ENCODE measurements around the gene CIAO2B.

The CIAO2B gene

DNA sequence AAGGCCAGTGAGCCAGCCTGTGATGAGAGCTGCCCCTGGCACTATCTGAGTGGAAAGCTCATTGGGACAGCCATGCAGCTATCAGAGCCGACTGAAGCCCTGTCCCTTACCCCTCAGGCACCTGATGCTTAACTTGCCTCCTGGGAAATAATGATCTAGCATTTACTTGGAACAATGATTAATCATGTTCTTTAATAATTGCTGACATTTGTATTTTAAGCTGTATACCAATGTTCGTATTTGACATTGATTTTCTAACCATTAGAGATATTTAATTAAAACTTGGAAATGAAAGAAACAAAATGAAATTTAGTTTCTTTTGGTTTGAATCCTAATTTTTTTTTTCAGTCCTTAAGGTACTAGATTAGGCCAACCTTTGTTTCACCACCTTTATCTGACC, 43.4 kb downstream of the CIAO2B start:
- ATAC-seq (ENCODE audit: insufficient read depth, low read depth) (no peak), DNase-seq (no peak)
- no peak overlapping the region for H3K27ac ChIP-seq (ENCODE audit: low read length)
- peaks cover 20% of the 10 kb centered on the region; the same call in 1 of the 2 replicates for H4K20me1 ChIP-seq (ENCODE audit: insufficient read depth, low read length)
- peaks cover 32% of the 10 kb centered on the region for H3K79me2 ChIP-seq (ENCODE audit: insufficient read depth, low read length)
- H3K4me1 ChIP-seq (ENCODE audit: insufficient read depth, low read length): peaks cover 7% of the 10 kb centered on the region
- H3K36me3 ChIP-seq (ENCODE audit: insufficient read depth, low read length): peaks cover 49% of the 10 kb centered on the region
- no peaks in the 10 kb centered on the region for H3K27me3 ChIP-seq (ENCODE audit: insufficient read depth, low read length, poor library complexity)
- no peak for TF ChIP-seq EZH2 (IDR thresholded peaks at IDR 0.05; ENCODE audit: borderline replicate concordance, low read depth, low read length, severe bottlenecking)
- TF ChIP-seq, protein P1, sequence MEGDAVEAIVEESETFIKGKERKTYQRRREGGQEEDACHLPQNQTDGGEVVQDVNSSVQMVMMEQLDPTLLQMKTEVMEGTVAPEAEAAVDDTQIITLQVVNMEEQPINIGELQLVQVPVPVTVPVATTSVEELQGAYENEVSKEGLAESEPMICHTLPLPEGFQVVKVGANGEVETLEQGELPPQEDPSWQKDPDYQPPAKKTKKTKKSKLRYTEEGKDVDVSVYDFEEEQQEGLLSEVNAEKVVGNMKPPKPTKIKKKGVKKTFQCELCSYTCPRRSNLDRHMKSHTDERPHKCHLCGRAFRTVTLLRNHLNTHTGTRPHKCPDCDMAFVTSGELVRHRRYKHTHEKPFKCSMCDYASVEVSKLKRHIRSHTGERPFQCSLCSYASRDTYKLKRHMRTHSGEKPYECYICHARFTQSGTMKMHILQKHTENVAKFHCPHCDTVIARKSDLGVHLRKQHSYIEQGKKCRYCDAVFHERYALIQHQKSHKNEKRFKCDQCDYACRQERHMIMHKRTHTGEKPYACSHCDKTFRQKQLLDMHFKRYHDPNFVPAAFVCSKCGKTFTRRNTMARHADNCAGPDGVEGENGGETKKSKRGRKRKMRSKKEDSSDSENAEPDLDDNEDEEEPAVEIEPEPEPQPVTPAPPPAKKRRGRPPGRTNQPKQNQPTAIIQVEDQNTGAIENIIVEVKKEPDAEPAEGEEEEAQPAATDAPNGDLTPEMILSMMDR (IDR thresholded peaks at IDR 0.05; ENCODE audit: borderline replicate concordance, extremely low read depth, low read length, poor library complexity, severe bottlenecking): no peak
- no peak overlapping the region for H3K9ac ChIP-seq (ENCODE audit: low read depth, low read length)
- no peak overlapping the region for H3K4me2 ChIP-seq (ENCODE audit: insufficient read depth, low read length)
- no peak overlapping the region for H3K4me3 ChIP-seq (ENCODE audit: low read depth in 1 of 2, low read length in 2 of 2)
- no peaks in the 10 kb centered on the region for H3K9me3 ChIP-seq (ENCODE audit: insufficient read depth, low read length, severe bottlenecking)
- no peak overlapping the region for H2AFZ ChIP-seq (ENCODE audit: low read depth, low read length)

DNA sequence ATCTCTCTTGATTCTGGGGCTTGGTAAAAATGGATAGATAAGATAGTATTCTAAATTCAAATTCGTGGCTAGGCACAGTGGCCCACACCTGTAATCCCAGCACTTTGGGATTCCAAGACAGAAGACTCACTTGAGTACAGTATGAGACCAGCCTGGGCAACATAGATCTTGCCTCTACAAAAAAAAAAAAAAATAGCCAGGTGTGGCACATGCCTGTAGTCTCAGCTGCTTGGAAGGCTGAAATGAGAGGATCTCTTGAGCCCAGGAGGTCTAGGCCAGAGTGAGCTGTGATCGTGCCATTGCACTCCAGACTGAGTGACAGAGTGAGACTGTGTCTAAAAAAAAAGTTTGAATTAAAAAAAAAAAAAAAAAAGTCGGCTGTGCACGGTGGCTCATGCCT, 44.6 kb downstream of the CIAO2B start:
- DNase-seq (no peak), ATAC-seq (ENCODE audit: insufficient read depth, low read depth) (no peak)
- peaks cover 27% of the 10 kb centered on the region for H4K20me1 ChIP-seq (ENCODE audit: insufficient read depth, low read length)
- H2AFZ ChIP-seq (ENCODE audit: low read depth, low read length): no peak overlapping the region
- no peaks in the 10 kb centered on the region for H3K9me3 ChIP-seq (ENCODE audit: insufficient read depth, low read length, severe bottlenecking)
- no peak overlapping the region for H3K27ac ChIP-seq (ENCODE audit: low read length)
- no peaks in the 10 kb centered on the region for H3K27me3 ChIP-seq (ENCODE audit: insufficient read depth, low read length, poor library complexity)
- TF ChIP-seq EZH2 (IDR thresholded peaks at IDR 0.05; ENCODE audit: borderline replicate concordance, low read depth, low read length, severe bottlenecking): no peak
- TF ChIP-seq, protein P1 (IDR thresholded peaks at IDR 0.05; ENCODE audit: borderline replicate concordance, extremely low read depth, low read length, poor library complexity, severe bottlenecking): no peak
- H3K4me1 ChIP-seq (ENCODE audit: insufficient read depth, low read length): peaks cover 19% of the 10 kb centered on the region
- no peak overlapping the region for H3K4me3 ChIP-seq (ENCODE audit: low read depth in 1 of 2, low read length in 2 of 2)
- H3K79me2 ChIP-seq (ENCODE audit: insufficient read depth, low read length): peaks cover 43% of the 10 kb centered on the region
- no peak overlapping the region for H3K4me2 ChIP-seq (ENCODE audit: insufficient read depth, low read length)
- H3K36me3 ChIP-seq (ENCODE audit: insufficient read depth, low read length): peaks cover 61% of the 10 kb centered on the region
- H3K9ac ChIP-seq (ENCODE audit: low read depth, low read length): no peak overlapping the region

DNA sequence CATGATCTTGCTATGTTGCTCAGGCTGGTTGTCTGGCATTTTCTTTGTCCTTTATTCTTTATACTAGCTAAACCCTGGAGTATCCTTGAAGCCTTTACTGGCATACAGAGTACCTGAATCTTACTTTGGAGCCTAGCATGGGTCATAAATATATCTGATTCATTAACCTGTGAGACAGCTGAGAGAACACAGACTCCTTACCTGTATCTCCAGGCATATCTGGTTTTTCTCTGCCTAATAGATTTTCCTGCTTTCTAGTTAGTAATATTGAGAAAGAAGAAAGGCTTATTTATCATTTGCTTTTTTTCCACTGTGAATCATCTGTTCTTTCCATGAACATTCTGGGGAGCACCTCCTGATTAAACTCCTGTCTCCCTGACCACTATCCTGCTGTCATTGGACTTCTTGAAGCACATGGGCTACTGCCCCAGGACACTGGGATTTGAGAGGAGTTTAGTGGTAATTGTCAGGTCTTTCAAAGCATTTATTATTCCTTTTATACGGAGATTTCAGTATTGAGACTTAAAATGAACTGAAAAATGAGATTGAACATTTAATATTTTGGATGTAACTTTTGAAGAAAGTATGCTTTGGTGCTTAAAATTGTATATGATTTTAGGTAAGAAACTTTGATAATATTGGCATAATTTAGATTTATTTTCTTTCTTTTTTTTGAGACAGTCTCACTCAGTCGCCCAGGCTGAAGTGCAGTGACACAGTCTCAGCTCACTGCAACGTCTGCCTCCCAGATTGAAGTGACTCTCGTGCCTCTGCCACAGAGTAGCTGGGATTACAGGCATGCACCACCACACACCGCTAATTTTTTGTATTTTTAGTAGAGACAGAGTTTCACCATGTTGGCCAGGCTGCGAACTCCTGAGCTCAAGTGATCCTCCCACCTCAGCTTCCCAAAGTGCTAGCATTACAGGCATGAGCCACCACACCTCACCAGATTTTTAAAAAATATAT, 45.3 kb downstream of the CIAO2B start:
- Histone ChIP-seq H2AFZ (ENCODE audit: low read depth, low read length) (no peak overlapping the region), H3K27me3 (ENCODE audit: insufficient read depth, low read length, poor library complexity) (no peaks in the 10 kb centered on the region), H4K20me1 (ENCODE audit: insufficient read depth, low read length) (peaks cover 32% of the 10 kb centered on the region), H3K36me3 (ENCODE audit: insufficient read depth, low read length) (peaks cover 68% of the 10 kb centered on the region), H3K9ac (ENCODE audit: low read depth, low read length) (no peak overlapping the region), H3K4me2 (ENCODE audit: insufficient read depth, low read length) (no peak overlapping the region), H3K79me2 (ENCODE audit: insufficient read depth, low read length) (peaks cover 50% of the 10 kb centered on the region), H3K27ac (ENCODE audit: low read length) (no peak overlapping the region), H3K4me3 (ENCODE audit: low read depth in 1 of 2, low read length in 2 of 2) (no peak overlapping the region), H3K4me1 (ENCODE audit: insufficient read depth, low read length) (peaks cover 23% of the 10 kb centered on the region), H3K9me3 (ENCODE audit: insufficient read depth, low read length, severe bottlenecking) (no peaks in the 10 kb centered on the region)
- TF ChIP-seq EZH2 (IDR thresholded peaks at IDR 0.05; ENCODE audit: borderline replicate concordance, low read depth, low read length, severe bottlenecking): no peak
- TF ChIP-seq, protein P1 (IDR thresholded peaks at IDR 0.05; ENCODE audit: borderline replicate concordance, extremely low read depth, low read length, poor library complexity, severe bottlenecking): no peak
- ATAC-seq (ENCODE audit: insufficient read depth, low read depth) (no peak), DNase-seq (no peak)

Measured in DND-41 (cell line).